ENCODE measurements around the gene TTC7B. TPM values are rescaled to one million over a fixed set of nuclear protein-coding genes. Genes with fewer than 3 reads are reported as not detected.

TTC7B gene
- total RNA-seq, 1 experiment from 2014 or later, result 70.6 TPM

DNA sequence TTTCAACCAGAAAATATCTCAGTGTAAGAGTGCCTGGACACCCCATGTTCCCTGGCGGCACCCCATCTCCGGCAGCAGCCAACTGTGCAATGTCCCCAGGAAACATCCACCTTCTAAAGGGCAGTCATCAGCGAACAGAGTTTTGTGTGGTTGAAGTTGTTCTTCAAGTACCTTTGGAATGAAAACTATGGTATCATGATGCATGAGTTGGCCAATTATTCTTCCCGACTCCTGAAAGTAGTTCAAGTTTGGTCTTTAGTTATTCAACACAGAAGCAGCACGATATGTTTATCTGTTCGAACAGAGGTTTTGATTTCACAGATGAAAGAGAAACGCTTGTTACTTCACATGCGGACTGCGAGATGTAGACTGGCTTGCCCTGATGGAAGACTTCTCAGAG is 21.1 kb upstream of the TTC7B start:
- no peaks in the 10 kb centered on the region for H3K4me1 ChIP-seq (ENCODE audit: control insufficient read depth in 1 of 2, insufficient read depth in 2 of 2, low read length in 2 of 2)
- no peak overlapping the region for H3K9ac ChIP-seq (ENCODE audit: low read length)
- no peaks in the 10 kb centered on the region for H4K20me1 ChIP-seq (ENCODE audit: insufficient read depth)
- ATAC-seq (no peak), DNase-seq (ENCODE audit: low read depth, low spot score) (no peak)
- no peak overlapping the region for H2AFZ ChIP-seq (ENCODE audit: low read depth, low read length, poor library complexity, severe bottlenecking)
- no peaks in the 10 kb centered on the region for H3K79me2 ChIP-seq (ENCODE audit: insufficient read depth, low read length)
- no TSS peak for BruUV-seq (replicated peaks)
- H3K4me3 ChIP-seq (replicated peaks in 1 of 2; ENCODE audit: low read depth in 1 of 2, low read length in 2 of 2), result no peak overlapping the region
- H3K36me3 ChIP-seq (ENCODE audit: control insufficient read depth in 1 of 2, insufficient read depth in 2 of 2, low read length in 2 of 2), result no peaks in the 10 kb centered on the region
- no peak overlapping the region for H3K27ac ChIP-seq (ENCODE audit: low read depth, low read length)
- intact Hi-C loops (cut with micrococcal nuclease), result no loop called here
- RAD21 ChIA-PET (ENCODE audit: low non-redundant PET in 1 of 2, low total read pairs in 2 of 2, uncharacterized antibody in 2 of 2, unreplicated experiment in 2 of 2), result no interaction called here
- POLR2A ChIA-PET, result no interaction called here
- no peaks in the 10 kb centered on the region for H3K9me3 ChIP-seq (ENCODE audit: control insufficient read depth in 1 of 2, insufficient read depth in 1 of 2, low read depth in 1 of 2, low read length in 2 of 2)
- CTCF ChIA-PET, result no interaction called here
- no peaks in the 10 kb centered on the region for H3K9me2 ChIP-seq (ENCODE audit: insufficient read depth)
- H3K4me2 ChIP-seq (ENCODE audit: low read length), result no peak overlapping the region
- no peaks in the 10 kb centered on the region for H3K27me3 ChIP-seq (ENCODE audit: insufficient read depth, low read length)
- TF ChIP-seq FOSL1 (IDR thresholded peaks at IDR 0.05; ENCODE audit: low read depth), result no peak
- no peak for TF ChIP-seq SP1 (IDR thresholded peaks at IDR 0.05; ENCODE audit: low read depth)
- no peak for TF ChIP-seq CEBPB (IDR thresholded peaks at IDR 0.05; ENCODE audit: low read depth)
- TF ChIP-seq, protein P1, sequence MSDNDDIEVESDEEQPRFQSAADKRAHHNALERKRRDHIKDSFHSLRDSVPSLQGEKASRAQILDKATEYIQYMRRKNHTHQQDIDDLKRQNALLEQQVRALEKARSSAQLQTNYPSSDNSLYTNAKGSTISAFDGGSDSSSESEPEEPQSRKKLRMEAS (IDR thresholded peaks at IDR 0.05), result no peak
- no peak for TF ChIP-seq SIN3A (IDR thresholded peaks at IDR 0.05; ENCODE audit: low read depth)
- no peak for TF ChIP-seq TCF7L2 (IDR thresholded peaks at IDR 0.05; ENCODE audit: borderline replicate concordance, extremely low read depth, insufficient read depth, insufficient read length)
- TF ChIP-seq, protein P2, sequence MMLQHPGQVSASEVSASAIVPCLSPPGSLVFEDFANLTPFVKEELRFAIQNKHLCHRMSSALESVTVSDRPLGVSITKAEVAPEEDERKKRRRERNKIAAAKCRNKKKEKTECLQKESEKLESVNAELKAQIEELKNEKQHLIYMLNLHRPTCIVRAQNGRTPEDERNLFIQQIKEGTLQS (IDR thresholded peaks at IDR 0.05), result no peak
- TF ChIP-seq SRF (IDR thresholded peaks at IDR 0.05; ENCODE audit: low read depth), result no peak
- TF ChIP-seq EZH2 (IDR thresholded peaks at IDR 0.05), result no peak

DNA sequence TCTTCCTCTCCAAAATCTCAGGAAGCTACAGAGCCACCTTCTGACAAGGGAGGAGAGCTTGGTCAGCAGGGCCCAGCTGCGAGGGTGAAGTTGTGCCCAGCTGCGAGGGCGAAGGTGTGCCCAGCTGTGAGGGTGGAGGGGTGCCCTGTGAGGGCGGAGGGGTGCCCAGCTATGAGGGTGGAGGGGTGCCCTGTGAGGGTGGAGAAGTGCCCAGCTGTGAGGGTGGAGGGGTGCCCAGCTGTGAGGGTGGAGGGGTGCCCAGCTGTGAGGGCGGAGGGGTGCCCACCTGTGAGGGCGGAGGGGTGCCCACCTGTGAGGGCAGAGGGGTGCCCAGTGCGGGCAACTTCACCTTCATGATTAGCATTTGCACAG is 20.4 kb upstream of the TTC7B start:
- DNase-seq (ENCODE audit: low read depth, low spot score) (no peak), ATAC-seq (no peak)
- H3K9ac ChIP-seq (ENCODE audit: low read length), result no peak overlapping the region
- intact Hi-C loops (cut with micrococcal nuclease), result no loop called here
- no peaks in the 10 kb centered on the region for H3K36me3 ChIP-seq (ENCODE audit: control insufficient read depth in 1 of 2, insufficient read depth in 2 of 2, low read length in 2 of 2)
- H2AFZ ChIP-seq (ENCODE audit: low read depth, low read length, poor library complexity, severe bottlenecking), result no peak overlapping the region
- H3K27ac ChIP-seq (ENCODE audit: low read depth, low read length), result no peak overlapping the region
- POLR2A ChIA-PET, result no interaction called here
- H3K4me1 ChIP-seq (ENCODE audit: control insufficient read depth in 1 of 2, insufficient read depth in 2 of 2, low read length in 2 of 2), result no peaks in the 10 kb centered on the region
- H3K4me2 ChIP-seq (ENCODE audit: low read length), result no peak overlapping the region
- no TSS peak for BruUV-seq (replicated peaks)
- no peaks in the 10 kb centered on the region for H3K9me2 ChIP-seq (ENCODE audit: insufficient read depth)
- RAD21 ChIA-PET (ENCODE audit: low non-redundant PET in 1 of 2, low total read pairs in 2 of 2, uncharacterized antibody in 2 of 2, unreplicated experiment in 2 of 2), result no interaction called here
- TF ChIP-seq ZNF274 (IDR thresholded peaks at IDR 0.05; ENCODE audit: low read depth, low read length) (no peak), SP1 (IDR thresholded peaks at IDR 0.05; ENCODE audit: low read depth) (no peak), JUND (IDR thresholded peaks at IDR 0.05) (no peak), POLR2AphosphoS5 (IDR thresholded peaks at IDR 0.05; ENCODE audit: low read depth, low read length) (no peak), SIN3A (IDR thresholded peaks at IDR 0.05; ENCODE audit: low read depth) (no peak), ZFX (IDR thresholded peaks at IDR 0.05) (no peak), ELF1 (IDR thresholded peaks at IDR 0.05; ENCODE audit: borderline replicate concordance, low read depth) (no peak), POLR2A (IDR thresholded peaks at IDR 0.05; ENCODE audit: borderline replicate concordance, extremely low read depth, insufficient read depth, insufficient read length) (no peak), RAD21 (IDR thresholded peaks at IDR 0.05; ENCODE audit: low read depth) (no peak), TCF7L2 (IDR thresholded peaks at IDR 0.05; ENCODE audit: borderline replicate concordance, extremely low read depth, insufficient read depth, insufficient read length) (no peak), CBX3 (IDR thresholded peaks at IDR 0.05; ENCODE audit: low read depth) (no peak), EZH2phosphoT487 (IDR thresholded peaks at IDR 0.05; ENCODE audit: borderline replicate concordance) (no peak), SRF (IDR thresholded peaks at IDR 0.05; ENCODE audit: low read depth) (no peak)
- TF ChIP-seq, protein P3, sequence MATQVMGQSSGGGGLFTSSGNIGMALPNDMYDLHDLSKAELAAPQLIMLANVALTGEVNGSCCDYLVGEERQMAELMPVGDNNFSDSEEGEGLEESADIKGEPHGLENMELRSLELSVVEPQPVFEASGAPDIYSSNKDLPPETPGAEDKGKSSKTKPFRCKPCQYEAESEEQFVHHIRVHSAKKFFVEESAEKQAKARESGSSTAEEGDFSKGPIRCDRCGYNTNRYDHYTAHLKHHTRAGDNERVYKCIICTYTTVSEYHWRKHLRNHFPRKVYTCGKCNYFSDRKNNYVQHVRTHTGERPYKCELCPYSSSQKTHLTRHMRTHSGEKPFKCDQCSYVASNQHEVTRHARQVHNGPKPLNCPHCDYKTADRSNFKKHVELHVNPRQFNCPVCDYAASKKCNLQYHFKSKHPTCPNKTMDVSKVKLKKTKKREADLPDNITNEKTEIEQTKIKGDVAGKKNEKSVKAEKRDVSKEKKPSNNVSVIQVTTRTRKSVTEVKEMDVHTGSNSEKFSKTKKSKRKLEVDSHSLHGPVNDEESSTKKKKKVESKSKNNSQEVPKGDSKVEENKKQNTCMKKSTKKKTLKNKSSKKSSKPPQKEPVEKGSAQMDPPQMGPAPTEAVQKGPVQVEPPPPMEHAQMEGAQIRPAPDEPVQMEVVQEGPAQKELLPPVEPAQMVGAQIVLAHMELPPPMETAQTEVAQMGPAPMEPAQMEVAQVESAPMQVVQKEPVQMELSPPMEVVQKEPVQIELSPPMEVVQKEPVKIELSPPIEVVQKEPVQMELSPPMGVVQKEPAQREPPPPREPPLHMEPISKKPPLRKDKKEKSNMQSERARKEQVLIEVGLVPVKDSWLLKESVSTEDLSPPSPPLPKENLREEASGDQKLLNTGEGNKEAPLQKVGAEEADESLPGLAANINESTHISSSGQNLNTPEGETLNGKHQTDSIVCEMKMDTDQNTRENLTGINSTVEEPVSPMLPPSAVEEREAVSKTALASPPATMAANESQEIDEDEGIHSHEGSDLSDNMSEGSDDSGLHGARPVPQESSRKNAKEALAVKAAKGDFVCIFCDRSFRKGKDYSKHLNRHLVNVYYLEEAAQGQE (IDR thresholded peaks at IDR 0.05; ENCODE audit: low read depth), result no peak
- TF ChIP-seq, protein P1 (IDR thresholded peaks at IDR 0.05), result no peak
- TF ChIP-seq, protein P2 (IDR thresholded peaks at IDR 0.05), result no peak
- no peaks in the 10 kb centered on the region for H3K9me3 ChIP-seq (ENCODE audit: control insufficient read depth in 1 of 2, insufficient read depth in 1 of 2, low read depth in 1 of 2, low read length in 2 of 2)
- no peaks in the 10 kb centered on the region for H3K27me3 ChIP-seq (ENCODE audit: insufficient read depth, low read length)
- H3K79me2 ChIP-seq (ENCODE audit: insufficient read depth, low read length), result no peaks in the 10 kb centered on the region
- H4K20me1 ChIP-seq (ENCODE audit: insufficient read depth), result no peaks in the 10 kb centered on the region
- CTCF ChIA-PET, result no interaction called here
- H3K4me3 ChIP-seq (replicated peaks in 1 of 2; ENCODE audit: low read depth in 1 of 2, low read length in 2 of 2), result no peak overlapping the region
